Ovary (tissue), 3 donors: ENCODE data around the gene PTH.

ENCODE experiments used
- CTCF ChIP-seq, 3 donors: fragments of 450-650 bp in 2 of 3; fragments of 200-600 bp in 1 of 3; IDR thresholded peaks; one replicate each; pipeline versions ENCODE4 v1.5.1 to v1.8.0; 2016 to 2022; ENCODE audit warnings: antibody characterized with exemption in 3 of 3, mild to moderate bottlenecking in 1 of 3
- POLR2A ChIP-seq: fragments of 450-650 bp; IDR thresholded peaks from one replicate; pipeline ENCODE4 v1.6.1; 2017; ENCODE audit warnings: antibody characterized with exemption, mild to moderate bottlenecking, moderate library complexity
- donor health status: DM: no; HTN: no; CAD: no.

- TF ChIP-seq CTCF (IDR thresholded peaks at IDR 0.05) (no peak), POLR2A (peak; percentile 64)
Observed at GRCh38 chr11:13462901-13463778, 32.7 kb downstream of the PTH start, which contains the start of gene BTBD10.
